ENCODE data around the gene C19orf44.

- TF ChIP-seq CTCF (IDR thresholded peaks at IDR 0.05) (no peak), POLR2A (IDR thresholded peaks at IDR 0.05) (no peak)
Measured at GRCh38 chr19:16561382-16561781, 65.2 kb downstream of the C19orf44 start.

All from thyroid gland (tissue), 4 donors.